Lower leg skin (tissue), 3 donors: ENCODE results near the gene RNF113B.

Experiments used
- CTCF ChIP-seq, 3 donors: fragments of 450-650 bp; IDR thresholded peaks; one replicate each; pipeline ENCODE4 v1.5.1; 2016; ENCODE audit warnings: antibody characterized with exemption in 3 of 3, mild to moderate bottlenecking in 3 of 3, moderate library complexity in 2 of 3
- POLR2A ChIP-seq, 2 donors: fragments of 450-650 bp; IDR thresholded peaks; one replicate each; pipeline ENCODE4 v1.6.1; 2016 to 2017; ENCODE audit warnings: antibody characterized with exemption in 2 of 2, mild to moderate bottlenecking in 1 of 2, moderate library complexity in 1 of 2

- no peak for TF ChIP-seq CTCF (IDR thresholded peaks at IDR 0.05)
- no peak for TF ChIP-seq POLR2A (IDR thresholded peaks at IDR 0.05)
Observed at GRCh38 chr13:98223741-98224140, 46.7 kb upstream of the RNF113B start.
